ENCODE results near the gene CCDC175.

CCDC175 gene

GRCh38 chr14:59509101-59509500 is 67.5 kb downstream of the CCDC175 start:
- H3K9ac ChIP-seq (ENCODE audit: low read length): no peak overlapping the region
- H3K9me3 ChIP-seq (ENCODE audit: insufficient read depth, low read depth, low read length): no peaks in the 10 kb centered on the region
- H2BK120ac ChIP-seq (ENCODE audit: insufficient read depth, low read length, poor library complexity): no peak overlapping the region
- H3K4ac ChIP-seq (ENCODE audit: low read depth, low read length): no peak overlapping the region
- H2AFZ ChIP-seq (ENCODE audit: insufficient read depth, low read length, poor library complexity): no peak overlapping the region
- WGBS (ENCODE audit: extremely low coverage, insufficient coverage, insufficient read length): no CpG with 5 or more reads among the region's 3 CpGs
- no peaks in the 10 kb centered on the region for H3K36me3 ChIP-seq (ENCODE audit: control insufficient read depth in 1 of 2, insufficient read depth in 2 of 2, low read length in 2 of 2)
- no peak overlapping the region for H3K18ac ChIP-seq (ENCODE audit: low read length)
- H3K4me1 ChIP-seq (ENCODE audit: control insufficient read depth in 1 of 2, insufficient read depth in 2 of 2, low read length in 2 of 2): peaks cover 0 to 2% of the 10 kb centered on the region in 2 experiments
- H4K12ac ChIP-seq (ENCODE audit: low read depth, low read length): no peak overlapping the region
- H3K4me3 ChIP-seq (ENCODE audit: low read depth, low read length): no peak overlapping the region
- H2AK5ac ChIP-seq (ENCODE audit: low read length): no peak overlapping the region
- no peaks in the 10 kb centered on the region for H3K79me1 ChIP-seq (ENCODE audit: low read length)
- H2BK5ac ChIP-seq (ENCODE audit: low read depth, low read length, poor library complexity): no peak overlapping the region
- H4K8ac ChIP-seq (ENCODE audit: low read depth, low read length): no peak overlapping the region
- H4K91ac ChIP-seq (ENCODE audit: low read depth, low read length): no peak overlapping the region
- no peak overlapping the region for H3K27ac ChIP-seq (ENCODE audit: low read depth, low read length)
- no peak overlapping the region for H3K4me2 ChIP-seq (ENCODE audit: low read length)
- H3K14ac ChIP-seq (ENCODE audit: low read length): no peak overlapping the region
- H3K79me2 ChIP-seq (ENCODE audit: control insufficient read depth, insufficient read depth, low read length, poor library complexity): no peaks in the 10 kb centered on the region
- H3K27me3 ChIP-seq (ENCODE audit: insufficient read depth, low read length): no peaks in the 10 kb centered on the region
- no peak overlapping the region for H3K23ac ChIP-seq (ENCODE audit: low read length)
- H2BK12ac ChIP-seq (ENCODE audit: low read length): no peak overlapping the region
- no peak for DNase-seq

- H3K18ac ChIP-seq (ENCODE audit: low read length): no peak overlapping the region
- H3K36me3 ChIP-seq (ENCODE audit: control insufficient read depth in 1 of 2, insufficient read depth in 2 of 2, low read length in 2 of 2): peaks cover 0 to 2% of the 10 kb centered on the region in 2 experiments
- H2AK5ac ChIP-seq (ENCODE audit: low read length): no peak overlapping the region
- no peak overlapping the region for H4K91ac ChIP-seq (ENCODE audit: low read depth, low read length)
- no peak overlapping the region for H2AFZ ChIP-seq (ENCODE audit: insufficient read depth, low read length, poor library complexity)
- H2BK120ac ChIP-seq (ENCODE audit: insufficient read depth, low read length, poor library complexity): no peak overlapping the region
- H4K12ac ChIP-seq (ENCODE audit: low read depth, low read length): no peak overlapping the region
- H3K79me1 ChIP-seq (ENCODE audit: low read length): no peaks in the 10 kb centered on the region
- H3K9me3 ChIP-seq (ENCODE audit: insufficient read depth, low read depth, low read length): no peaks in the 10 kb centered on the region
- WGBS (ENCODE audit: extremely low coverage, insufficient coverage, insufficient read length): no CpG with 5 or more reads among the region's 3 CpGs
- no peak overlapping the region for H4K8ac ChIP-seq (ENCODE audit: low read depth, low read length)
- peak; percentile 64 to 72 for DNase-seq
- no peak overlapping the region for H3K4me3 ChIP-seq (ENCODE audit: low read depth, low read length)
- H3K4me2 ChIP-seq (ENCODE audit: low read length): no peak overlapping the region
- no peak overlapping the region for H3K27ac ChIP-seq (ENCODE audit: low read depth, low read length)
- no peak overlapping the region for H2BK5ac ChIP-seq (ENCODE audit: low read depth, low read length, poor library complexity)
- peaks cover 0 to 2% of the 10 kb centered on the region in 2 experiments for H3K4me1 ChIP-seq (ENCODE audit: control insufficient read depth in 1 of 2, insufficient read depth in 2 of 2, low read length in 2 of 2)
- no peaks in the 10 kb centered on the region for H3K79me2 ChIP-seq (ENCODE audit: control insufficient read depth, insufficient read depth, low read length, poor library complexity)
- no peak overlapping the region for H2BK12ac ChIP-seq (ENCODE audit: low read length)
- H3K27me3 ChIP-seq (ENCODE audit: insufficient read depth, low read length): no peaks in the 10 kb centered on the region
- no peak overlapping the region for H3K14ac ChIP-seq (ENCODE audit: low read length)
- no peak overlapping the region for H3K4ac ChIP-seq (ENCODE audit: low read depth, low read length)
- H3K23ac ChIP-seq (ENCODE audit: low read length): no peak overlapping the region
- H3K9ac ChIP-seq (ENCODE audit: low read length): no peak overlapping the region
Observed at GRCh38 chr14:59507752-59508103, 68.9 kb downstream of the CCDC175 start.

- Histone ChIP-seq H2AFZ (ENCODE audit: insufficient read depth, low read length, poor library complexity) (no peak overlapping the region), H3K79me2 (ENCODE audit: control insufficient read depth, insufficient read depth, low read length, poor library complexity) (no peaks in the 10 kb centered on the region), H2BK120ac (ENCODE audit: insufficient read depth, low read length, poor library complexity) (no peak overlapping the region), H3K4ac (ENCODE audit: low read depth, low read length) (no peak overlapping the region), H4K8ac (ENCODE audit: low read depth, low read length) (no peak overlapping the region), H3K4me2 (ENCODE audit: low read length) (no peak overlapping the region), H4K12ac (ENCODE audit: low read depth, low read length) (no peak overlapping the region), H3K36me3 (ENCODE audit: control insufficient read depth in 1 of 2, insufficient read depth in 2 of 2, low read length in 2 of 2) (peaks cover 0 to 2% of the 10 kb centered on the region in 2 experiments), H3K14ac (ENCODE audit: low read length) (no peak overlapping the region), H3K27ac (ENCODE audit: low read depth, low read length) (no peak overlapping the region), H2AK5ac (ENCODE audit: low read length) (no peak overlapping the region), H3K23ac (ENCODE audit: low read length) (no peak overlapping the region), H3K9me3 (ENCODE audit: insufficient read depth, low read depth, low read length) (no peaks in the 10 kb centered on the region), H3K18ac (ENCODE audit: low read length) (no peak overlapping the region), H3K79me1 (ENCODE audit: low read length) (no peaks in the 10 kb centered on the region), H3K4me3 (ENCODE audit: low read depth, low read length) (no peak overlapping the region), H2BK5ac (ENCODE audit: low read depth, low read length, poor library complexity) (no peak overlapping the region), H3K9ac (ENCODE audit: low read length) (no peak overlapping the region), H3K4me1 (ENCODE audit: control insufficient read depth in 1 of 2, insufficient read depth in 2 of 2, low read length in 2 of 2) (peaks cover 0 to 2% of the 10 kb centered on the region in 2 experiments), H2BK12ac (ENCODE audit: low read length) (no peak overlapping the region), H3K27me3 (ENCODE audit: insufficient read depth, low read length) (no peaks in the 10 kb centered on the region), H4K91ac (ENCODE audit: low read depth, low read length) (no peak overlapping the region)
- peak; percentile 69 for DNase-seq
Observed at GRCh38 chr14:59507063-59507751, 69.4 kb downstream of the CCDC175 start.

- H4K8ac ChIP-seq (ENCODE audit: low read depth, low read length): no peak overlapping the region
- no peak overlapping the region for H2BK5ac ChIP-seq (ENCODE audit: low read depth, low read length, poor library complexity)
- H4K12ac ChIP-seq (ENCODE audit: low read depth, low read length): no peak overlapping the region
- H2AFZ ChIP-seq (ENCODE audit: insufficient read depth, low read length, poor library complexity): no peak overlapping the region
- no peak overlapping the region for H3K4ac ChIP-seq (ENCODE audit: low read depth, low read length)
- H3K23ac ChIP-seq (ENCODE audit: low read length): no peak overlapping the region
- no peak overlapping the region for H2BK12ac ChIP-seq (ENCODE audit: low read length)
- no peak for DNase-seq
- H3K4me1 ChIP-seq (ENCODE audit: control insufficient read depth in 1 of 2, insufficient read depth in 2 of 2, low read length in 2 of 2): peaks cover 0 to 2% of the 10 kb centered on the region in 2 experiments
- no peaks in the 10 kb centered on the region for H3K79me1 ChIP-seq (ENCODE audit: low read length)
- H2BK120ac ChIP-seq (ENCODE audit: insufficient read depth, low read length, poor library complexity): no peak overlapping the region
- H3K18ac ChIP-seq (ENCODE audit: low read length): no peak overlapping the region
- no peak overlapping the region for H4K91ac ChIP-seq (ENCODE audit: low read depth, low read length)
- H3K79me2 ChIP-seq (ENCODE audit: control insufficient read depth, insufficient read depth, low read length, poor library complexity): no peaks in the 10 kb centered on the region
- H3K14ac ChIP-seq (ENCODE audit: low read length): no peak overlapping the region
- H3K27ac ChIP-seq (ENCODE audit: low read depth, low read length): no peak overlapping the region
- no peak overlapping the region for H3K4me3 ChIP-seq (ENCODE audit: low read depth, low read length)
- H3K4me2 ChIP-seq (ENCODE audit: low read length): no peak overlapping the region
- no CpG with 5 or more reads among the region's 4 CpGs for WGBS (ENCODE audit: extremely low coverage, insufficient coverage, insufficient read length)
- H3K9me3 ChIP-seq (ENCODE audit: insufficient read depth, low read depth, low read length): no peaks in the 10 kb centered on the region
- H3K27me3 ChIP-seq (ENCODE audit: insufficient read depth, low read length): no peaks in the 10 kb centered on the region
- peaks cover 0 to 2% of the 10 kb centered on the region in 2 experiments for H3K36me3 ChIP-seq (ENCODE audit: control insufficient read depth in 1 of 2, insufficient read depth in 2 of 2, low read length in 2 of 2)
- no peak overlapping the region for H3K9ac ChIP-seq (ENCODE audit: low read length)
- no peak overlapping the region for H2AK5ac ChIP-seq (ENCODE audit: low read length)
Observed at GRCh38 chr14:59503256-59503655, 73.4 kb downstream of the CCDC175 start.
